Endothelial cell of umbilical vein (primary cell): ENCODE results near the gene SYNE1. TPM values are rescaled to one million over a fixed set of nuclear protein-coding genes. Genes with fewer than 3 reads are reported as not detected.

Experiments
- BruUV-seq: library from RNA; stranded (reverse); fragments of 400-500 nt; replicated peaks from 2 replicates; lab custom pipeline; 2021; lab: Mats Ljungman, UMichigan
- CTCF ChIA-PET: fragments of 300-600, 350-600 bp; sonication (Branson Sonifier 250); formaldehyde crosslinking; loops from one replicate; lab custom pipeline; 2021; ENCODE audit warnings: antibody characterized with exemption, inconsistent platforms; lab: Charles Lee
- POLR2A ChIA-PET: fragments of 300-600, 350-600 bp; sonication (Branson Sonifier 250); formaldehyde crosslinking; loops from one replicate; lab custom pipeline; 2021; ENCODE audit warnings: antibody characterized with exemption, inconsistent platforms; lab: Charles Lee
- DNase-seq: peaks from one replicate; pipeline ENCODE4 v3.0.0-alpha.2; 2011; ENCODE audit warnings: low read depth, low spot score
- FAIRE-seq: peaks from 2 replicates; lab custom pipeline; 2011; peaks lifted over from hg19 to GRCh38; lab: Jason Lieb, UNC
- H2AFZ ChIP-seq: 2 replicates; pipeline ENCODE4 v1.6.0; 2012; ENCODE audit warnings: low read depth, low read length, control low read depth, inconsistent platforms
- H3K27ac ChIP-seq: 2 replicates; pipeline ENCODE4 v1.5.1; 2011; ENCODE audit warnings: low read depth, mild to moderate bottlenecking, control low read depth, low read length, moderate library complexity; ENCODE audit not compliant: insufficient read depth
- H3K27me3 ChIP-seq, 2 experiments: 2 replicates each; pipeline versions ENCODE4 v1.6.0 to v1.6.1; 2011; ENCODE audit warnings: low read length in 2 of 2, mixed read lengths in 1 of 2; ENCODE audit not compliant: control insufficient read depth in 2 of 2, insufficient read depth in 2 of 2
- H3K36me3 ChIP-seq, 2 experiments: 2 replicates in 1 of 2; 3 replicates in 1 of 2; pipeline ENCODE4 v1.5.1; 2011; ENCODE audit warnings: low read length in 2 of 2, mild to moderate bottlenecking in 1 of 2, moderate library complexity in 1 of 2; ENCODE audit not compliant: control insufficient read depth in 2 of 2, insufficient read depth in 2 of 2; ENCODE audit errors: extremely low read depth in 1 of 2
- H3K4me1 ChIP-seq: 3 replicates; pipeline ENCODE4 v1.5.1; 2011; ENCODE audit warnings: mild to moderate bottlenecking, low read length; ENCODE audit not compliant: control insufficient read depth, insufficient read depth; ENCODE audit errors: extremely low read depth
- H3K4me2 ChIP-seq: 2 replicates; pipeline ENCODE4 v1.6.1; 2011; ENCODE audit warnings: low read length, control low read depth, mixed read lengths; ENCODE audit not compliant: insufficient read depth
- H3K4me3 ChIP-seq, 3 experiments: fragments of 200-600 bp in 1 of 3; sonication (generic), shearing (Covaris generic) in 1 of 3; replicated peaks in 1 of 3; 2 replicates each; pipeline ENCODE4 v1.5.1; 2011 to 2016; ENCODE audit warnings: control low read depth in 3 of 3, low read length in 3 of 3, mild to moderate bottlenecking in 2 of 3, inconsistent platforms in 1 of 3, low read depth in 1 of 3, moderate library complexity in 1 of 3; ENCODE audit not compliant: insufficient read depth in 1 of 3
- H3K79me2 ChIP-seq: 2 replicates; pipeline ENCODE4 v1.6.0; 2012; ENCODE audit warnings: low read length, inconsistent platforms; ENCODE audit not compliant: control insufficient read depth, insufficient read depth
- H3K9ac ChIP-seq: replicated peaks from 2 replicates; pipeline ENCODE3; 2011; ENCODE audit warnings: low read length, control low read depth; ENCODE audit not compliant: insufficient read depth; ENCODE audit errors: extremely low read depth
- H3K9me1 ChIP-seq: replicated peaks from 3 replicates; pipeline ENCODE4 v1.6.0; 2011; ENCODE audit warnings: mild to moderate bottlenecking, low read length; ENCODE audit not compliant: control insufficient read depth, insufficient read depth; ENCODE audit errors: extremely low read depth
- H3K9me3 ChIP-seq: replicated peaks from 2 replicates; pipeline ENCODE4 v1.5.1; 2012; ENCODE audit warnings: low read length, inconsistent platforms; ENCODE audit not compliant: control insufficient read depth, insufficient read depth
- H4K20me1 ChIP-seq: replicated peaks from 2 replicates; pipeline ENCODE3; 2011; ENCODE audit warnings: mild to moderate bottlenecking, low read length; ENCODE audit not compliant: control insufficient read depth, insufficient read depth; ENCODE audit errors: extremely low read depth
- CTCF ChIP-seq, 2 donors: IDR thresholded peaks; 1 replicate in 1 of 2; 2 replicates in 1 of 2; pipeline ENCODE4 v1.5.1; 2011; ENCODE audit warnings: low read length in 2 of 2, mild to moderate bottlenecking in 2 of 2, moderate library complexity in 2 of 2, control low read depth in 1 of 2, inconsistent platforms in 1 of 2, low read depth in 1 of 2; ENCODE audit not compliant: insufficient read depth in 1 of 2; ENCODE audit errors: extremely low read depth in 1 of 2
- EZH2 ChIP-seq: IDR thresholded peaks from 2 replicates; pipeline ENCODE4 v1.6.1; 2012; ENCODE audit warnings: borderline replicate concordance, low read depth, mild to moderate bottlenecking, moderate library complexity, low read length, inconsistent platforms; ENCODE audit not compliant: severe bottlenecking
- FOS ChIP-seq: IDR thresholded peaks from 2 replicates; pipeline ENCODE4 v1.6.1; 2011; ENCODE audit warnings: mild to moderate bottlenecking, low read length, moderate library complexity, borderline replicate concordance; ENCODE audit not compliant: insufficient read depth
- GATA2 ChIP-seq: IDR thresholded peaks from 2 replicates; pipeline ENCODE4 v1.7.0; 2011; ENCODE audit warnings: low read depth, mild to moderate bottlenecking, moderate library complexity, mixed read lengths, low read length; ENCODE audit not compliant: insufficient read length, insufficient read depth
- JUN ChIP-seq: IDR thresholded peaks from 2 replicates; pipeline ENCODE4 v1.6.1; 2011; ENCODE audit warnings: borderline replicate concordance, low read depth; ENCODE audit not compliant: insufficient read length, insufficient read depth
- MAX ChIP-seq: IDR thresholded peaks from 2 replicates; pipeline ENCODE4 v1.6.1; 2011; ENCODE audit not compliant: insufficient read depth, insufficient read length
- MYC ChIP-seq: IDR thresholded peaks from one replicate; pipeline ENCODE4 v1.6.1; 2011; ENCODE audit warnings: mild to moderate bottlenecking, low read depth, low read length
- POLR2A ChIP-seq: IDR thresholded peaks from 2 replicates; pipeline ENCODE4 v1.6.1; 2012; ENCODE audit warnings: low read depth, mild to moderate bottlenecking, control low read depth, low read length
- POLR2AphosphoS5 ChIP-seq: IDR thresholded peaks from 2 replicates; pipeline ENCODE4 v1.6.1; 2012; ENCODE audit warnings: low read depth, mild to moderate bottlenecking, control low read depth, low read length, moderate library complexity; ENCODE audit not compliant: insufficient read depth
- dilution Hi-C: fragments of 300-500 bp; cut with MboI; formaldehyde crosslinking; loops from one replicate; pipeline ENCODE4 v1.15.0; 2019; ENCODE audit warnings: low sequenced_read_pairs; ENCODE audit not compliant: extremely low pct_ligation_motif_present
- intact Hi-C: fragments of 100-400 bp; cut with micrococcal nuclease; formaldehyde crosslinking; loops from one replicate; pipeline ENCODE4 v1.10.0; 2022
- polyA plus RNA-seq, 4 experiments: library from polyadenylated mRNA; depleted of rRNA in 3 of 4; stranded (reverse) in 3 of 4; unstranded in 1 of 4; fragments of >200 nt; gene quantifications; 2 replicates each; pipeline versions ENCODE4 v1.2.1 to v1.2.3, GENCODE V29; 2011 to 2012; ENCODE audit warnings: missing spikeins in 1 of 4
- total RNA-seq: library from RNA; stranded (reverse); gene quantifications from 2 replicates; pipeline ENCODE4 v1.2.3, GENCODE V29; 2021

SYNE1 gene
- total and polyA plus RNA-seq, 2 donors (not counting 3 experiments of a cell fraction or from before 2014, with no cell fraction given), result 26.5 to 52.3 TPM

- intact Hi-C loops, result no loop called here
- peak overlapping the region; percentile 71 for H3K9ac ChIP-seq
- H3K9me3 ChIP-seq, result no peaks in the 10 kb centered on the region
- no peaks in the 10 kb centered on the region for H3K27me3 ChIP-seq
- H3K4me2 ChIP-seq, result peak overlapping the region; percentile 81
- no peaks in the 10 kb centered on the region for H3K79me2 ChIP-seq
- no peaks in the 10 kb centered on the region for H4K20me1 ChIP-seq
- POLR2A ChIA-PET, result interaction anchor here (0.6 kb wide), 1 partner anchor 372 kb away, joined by 6 read pairs; no protein-coding TSS in a partner anchor
- peaks cover 14% of the 10 kb centered on the region for H3K4me1 ChIP-seq
- H3K9me1 ChIP-seq, result no peaks in the 10 kb centered on the region
- no peak overlapping the region for H3K4me3 ChIP-seq
- DNase-seq (peak; percentile 35), FAIRE-seq (no peak)
- peaks cover 0 to 4% of the 10 kb centered on the region in 2 experiments for H3K36me3 ChIP-seq
- TF ChIP-seq GATA2 (no peak), JUN (no peak), POLR2A (no peak), MAX (no peak), FOS (no peak), EZH2 (no peak), POLR2AphosphoS5 (no peak), MYC (no peak), CTCF (IDR thresholded peaks at IDR 0.05; ENCODE audit: extremely low read depth in 1 of 2, insufficient read depth in 1 of 2, low read depth in 1 of 2, low read length in 2 of 2) (no peak)
- H2AFZ ChIP-seq, result peak overlapping the region; percentile 20
- H3K27ac ChIP-seq, result no peak overlapping the region
- BruUV-seq, result no TSS peak
- dilution Hi-C loops, result no loop called here
- CTCF ChIA-PET, result interaction anchor here (1.2 to 2.3 kb wide), 2 partner anchors 365 kb away, joined by 8 to 11 read pairs; no protein-coding TSS in a partner anchor
Measured at GRCh38 chr6:152130441-152130840, 506.7 kb downstream of the SYNE1 start.
